Nephron progenitor cell (in vitro differentiated cells): ENCODE measurements around the gene HTR6.
A peak's percentile ranks its signal among the peaks of the same experiment; 100 is the strongest.

ENCODE experiments used
- DNase-seq: peaks from one replicate; pipeline ENCODE4 v3.0.0; 2021
- H3K27ac Mint-ChIP-seq: 2 replicates; pipeline ENCODE4 v1.8.0; 2021; ENCODE audit warnings: mild to moderate bottlenecking, moderate library complexity, mixed read lengths
- H3K27me3 Mint-ChIP-seq: 2 replicates; pipeline ENCODE4 v1.8.0; 2021; ENCODE audit warnings: mild to moderate bottlenecking, low read depth, mixed read lengths; ENCODE audit not compliant: poor library complexity
- H3K36me3 Mint-ChIP-seq: 2 replicates; pipeline ENCODE4 v1.8.0; 2021; ENCODE audit warnings: low read depth, mixed read lengths
- H3K4me1 Mint-ChIP-seq: 2 replicates; pipeline ENCODE4 v1.8.0; 2021; ENCODE audit warnings: mixed read lengths
- H3K4me3 Mint-ChIP-seq: 2 replicates; pipeline ENCODE4 v1.8.0; 2021; ENCODE audit warnings: mild to moderate bottlenecking, moderate library complexity, mixed read lengths
- H3K9me3 Mint-ChIP-seq: 2 replicates; pipeline ENCODE4 v1.8.0; 2021; ENCODE audit warnings: mild to moderate bottlenecking, moderate library complexity, mixed read lengths
- CTCF ChIP-seq: fragments of 200-600 bp; sonication (generic); IDR thresholded peaks from 2 replicates; pipeline ENCODE4 v1.5.0; 2021; ENCODE audit warnings: antibody characterized with exemption

Gene HTR6

GRCh38 chr1:19665186-19665495 lies 466 bp downstream of the HTR6 start:
- no peaks in the 10 kb centered on the region for H3K36me3 Mint-ChIP-seq
- no peak for TF ChIP-seq CTCF
- H3K4me3 Mint-ChIP-seq, result peak overlapping the region; percentile 70
- no peak for DNase-seq
- no peaks in the 10 kb centered on the region for H3K4me1 Mint-ChIP-seq
- peaks cover 4% of the 10 kb centered on the region for H3K9me3 Mint-ChIP-seq
- H3K27ac Mint-ChIP-seq, result no peak overlapping the region
- peaks cover 93% of the 10 kb centered on the region for H3K27me3 Mint-ChIP-seq

GRCh38 chr1:19665496-19666465 lies 1.1 kb downstream of the HTR6 start:
- Mint-ChIP-seq H3K9me3 (peaks cover 4% of the 10 kb centered on the region), H3K27me3 (peaks cover 93% of the 10 kb centered on the region), H3K4me3 (peak overlapping the region; percentile 79), H3K27ac (no peak overlapping the region), H3K4me1 (no peaks in the 10 kb centered on the region), H3K36me3 (no peaks in the 10 kb centered on the region)
- peak; percentile 41 for DNase-seq
- no peak for TF ChIP-seq CTCF

GRCh38 chr1:19668888-19669287 lies 4.2 kb downstream of the HTR6 start:
- Mint-ChIP-seq H3K9me3 (peaks cover 4% of the 10 kb centered on the region), H3K4me3 (no peak overlapping the region), H3K36me3 (no peaks in the 10 kb centered on the region), H3K4me1 (no peaks in the 10 kb centered on the region), H3K27me3 (peaks cover 86% of the 10 kb centered on the region), H3K27ac (no peak overlapping the region)
- DNase-seq, result no peak
- TF ChIP-seq CTCF, result no peak

GRCh38 chr1:19670787-19671186 lies 6.1 kb downstream of the HTR6 start:
- Mint-ChIP-seq H3K27me3 (peaks cover 88% of the 10 kb centered on the region), H3K9me3 (peaks cover 4% of the 10 kb centered on the region), H3K4me1 (no peaks in the 10 kb centered on the region), H3K4me3 (no peak overlapping the region), H3K27ac (no peak overlapping the region), H3K36me3 (no peaks in the 10 kb centered on the region)
- DNase-seq, result no peak
- no peak for TF ChIP-seq CTCF

- Mint-ChIP-seq H3K36me3 (no peaks in the 10 kb centered on the region), H3K27ac (no peak overlapping the region)
Observed at GRCh38 chr1:19672237-19672636, 7.6 kb downstream of the HTR6 start.

More at GRCh38 chr1:19672237-19672636, 7.6 kb downstream of the HTR6 start:
- Mint-ChIP-seq H3K9me3 (no peaks in the 10 kb centered on the region), H3K4me1 (no peaks in the 10 kb centered on the region), H3K4me3 (no peak overlapping the region), H3K27me3 (peaks cover 88% of the 10 kb centered on the region)
- no peak for DNase-seq
- TF ChIP-seq CTCF, result no peak
